Tibial artery (tissue), 4 donors: ENCODE data around the gene TMX4.

Experiments
- DNase-seq, 2 donors: peaks; one replicate each; pipeline ENCODE4 v3.0.0-alpha.2; 2019
- H3K27ac ChIP-seq, 2 donors: fragments of 200-600 bp; sonication (generic) in 1 of 2; 1 replicate in 1 of 2; 2 replicates in 1 of 2; pipeline ENCODE4 v1.5.1; 2018 to 2019; ENCODE audit warnings: mild to moderate bottlenecking in 1 of 2
- H3K27me3 ChIP-seq, 2 donors: fragments of 200-600 bp; sonication (generic) in 1 of 2; one replicate each; pipeline versions ENCODE4 v1.5.1 to v1.6.0; 2016 to 2019
- H3K36me3 ChIP-seq, 3 donors: fragments of 200-600 bp; sonication (generic) in 2 of 3; one replicate each; pipeline ENCODE4 v1.5.1; 2016 to 2019; ENCODE audit warnings: mild to moderate bottlenecking in 2 of 3
- H3K4me1 ChIP-seq, 4 donors: fragments of 200-600 bp; sonication (generic) in 2 of 4; 1 replicate in 3 of 4; 2 replicates in 1 of 4; pipeline ENCODE4 v1.5.1; 2016 to 2019
- H3K4me3 ChIP-seq, 2 donors: fragments of 200-600 bp; sonication (generic) in 1 of 2; 1 replicate in 1 of 2; 2 replicates in 1 of 2; pipeline ENCODE4 v1.5.1; 2018 to 2019; ENCODE audit warnings: mild to moderate bottlenecking in 2 of 2
- H3K9me3 ChIP-seq, 3 donors: fragments of 200-600 bp; sonication (generic) in 1 of 3; one replicate each; pipeline ENCODE4 v1.5.1; 2016 to 2019
- intact Hi-C: fragments of 100-400 bp; cut with DNase I; formaldehyde crosslinking; loops from one replicate; pipeline ENCODE4 v1.15.0; 2023; ENCODE audit warnings: low total_unique reads
- TF ChIP-seq, protein P1 (sequence below), 2 experiments: fragments of 200-600 bp in 1 of 2; fragments of 450-650 bp in 1 of 2; IDR thresholded peaks; one replicate each; pipeline ENCODE4 v1.5.1; 2017 to 2019; ENCODE audit warnings: antibody characterized with exemption in 2 of 2, mild to moderate bottlenecking in 1 of 2, moderate library complexity in 1 of 2

Gene TMX4

DNA sequence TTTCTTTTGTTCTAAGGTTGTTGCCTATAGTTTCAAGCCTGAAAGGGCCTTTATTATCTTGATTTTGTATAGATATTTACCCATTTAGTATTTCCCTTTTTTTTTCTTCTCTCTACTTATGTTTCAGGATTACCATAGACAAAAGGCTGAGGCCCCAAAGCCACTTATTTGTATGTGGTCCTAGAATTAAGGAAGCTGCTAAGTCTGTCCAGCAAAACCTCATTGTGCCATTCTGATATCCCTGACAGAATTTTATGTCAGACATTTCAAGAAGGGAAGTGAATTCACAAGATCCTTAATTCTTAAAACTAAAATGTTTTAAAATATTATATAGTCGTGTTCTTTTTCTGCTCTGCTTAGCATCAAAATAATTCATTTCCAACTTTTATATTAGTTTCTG is 86.2 kb downstream of the TMX4 start:
- DNase-seq: no peak
- intact Hi-C loops: no loop called here
- Histone ChIP-seq H3K9me3 (no peaks in the 10 kb centered on the region), H3K4me1 (peaks cover 0 to 11% (median 1%) of the 10 kb centered on the region in 4 donors), H3K36me3 (no peaks in the 10 kb centered on the region), H3K4me3 (no peak overlapping the region), H3K27ac (no peak overlapping the region), H3K27me3 (no peaks in the 10 kb centered on the region)
- TF ChIP-seq, protein P1, sequence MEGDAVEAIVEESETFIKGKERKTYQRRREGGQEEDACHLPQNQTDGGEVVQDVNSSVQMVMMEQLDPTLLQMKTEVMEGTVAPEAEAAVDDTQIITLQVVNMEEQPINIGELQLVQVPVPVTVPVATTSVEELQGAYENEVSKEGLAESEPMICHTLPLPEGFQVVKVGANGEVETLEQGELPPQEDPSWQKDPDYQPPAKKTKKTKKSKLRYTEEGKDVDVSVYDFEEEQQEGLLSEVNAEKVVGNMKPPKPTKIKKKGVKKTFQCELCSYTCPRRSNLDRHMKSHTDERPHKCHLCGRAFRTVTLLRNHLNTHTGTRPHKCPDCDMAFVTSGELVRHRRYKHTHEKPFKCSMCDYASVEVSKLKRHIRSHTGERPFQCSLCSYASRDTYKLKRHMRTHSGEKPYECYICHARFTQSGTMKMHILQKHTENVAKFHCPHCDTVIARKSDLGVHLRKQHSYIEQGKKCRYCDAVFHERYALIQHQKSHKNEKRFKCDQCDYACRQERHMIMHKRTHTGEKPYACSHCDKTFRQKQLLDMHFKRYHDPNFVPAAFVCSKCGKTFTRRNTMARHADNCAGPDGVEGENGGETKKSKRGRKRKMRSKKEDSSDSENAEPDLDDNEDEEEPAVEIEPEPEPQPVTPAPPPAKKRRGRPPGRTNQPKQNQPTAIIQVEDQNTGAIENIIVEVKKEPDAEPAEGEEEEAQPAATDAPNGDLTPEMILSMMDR (IDR thresholded peaks at IDR 0.05): no peak

DNA sequence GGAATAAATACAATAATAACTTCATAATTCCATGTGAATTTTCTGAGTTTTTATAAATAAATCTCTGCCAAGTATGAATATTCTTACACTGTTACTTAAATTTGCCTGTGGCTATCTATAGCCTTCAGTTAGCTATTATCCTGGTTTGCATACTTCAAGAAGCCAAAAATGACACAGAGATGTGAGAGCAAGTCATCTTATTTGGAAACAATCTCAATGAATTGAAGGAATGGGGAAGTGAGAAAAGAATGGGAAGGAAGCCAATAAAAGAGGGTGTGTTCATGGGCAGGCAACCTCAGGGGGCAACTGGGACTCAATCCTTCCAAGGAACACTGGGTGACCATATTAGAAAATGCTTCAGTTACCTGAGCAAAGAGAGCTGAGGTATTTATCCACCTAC is 89.2 kb downstream of the TMX4 start:
- no peak overlapping the region for H3K27ac ChIP-seq
- no peaks in the 10 kb centered on the region for H3K36me3 ChIP-seq
- intact Hi-C loops: no loop called here

More for the DNA sequence above, 89.2 kb downstream of the TMX4 start:
- H3K4me1 ChIP-seq: peaks cover 0 to under 1% (median 0%) of the 10 kb centered on the region in 4 donors
- no peaks in the 10 kb centered on the region for H3K9me3 ChIP-seq
- H3K4me3 ChIP-seq: no peak overlapping the region
- TF ChIP-seq, protein P1 (IDR thresholded peaks at IDR 0.05): no peak
- no peak for DNase-seq
- no peaks in the 10 kb centered on the region for H3K27me3 ChIP-seq
